HepG2 (cell line): ENCODE data around the gene PLK3. TPM values are rescaled to one million over a fixed set of nuclear protein-coding genes. Genes with fewer than 3 reads are reported as not detected.

Experiments
- ARNT2 ChIP-seq: sonication (generic); formaldehyde crosslinking; IDR thresholded peaks from 2 replicates; pipeline ENCODE4 v1.8.0; 2022; ENCODE audit warnings: mild to moderate bottlenecking, low read depth, missing genetic modification reagents, moderate library complexity
- ATF3 ChIP-seq: sonication (generic); formaldehyde crosslinking; IDR thresholded peaks from 2 replicates; pipeline ENCODE4 v1.4.0; 2020; ENCODE audit warnings: missing genetic modification reagents
- DMTF1 ChIP-seq: sonication (generic); formaldehyde crosslinking; IDR thresholded peaks from 2 replicates; pipeline ENCODE4 v1.4.0; 2020; ENCODE audit warnings: mild to moderate bottlenecking, missing genetic modification reagents
- ELF1 ChIP-seq: sonication (generic); formaldehyde crosslinking; IDR thresholded peaks from 2 replicates; pipeline ENCODE4 v1.4.0; 2020; ENCODE audit warnings: missing genetic modification reagents
- KAT8 ChIP-seq: IDR thresholded peaks from 2 replicates; pipeline ENCODE4 v1.6.1; 2016; ENCODE audit warnings: missing genetic modification reagents, missing compliant biosample characterization
- NFATC3 ChIP-seq: sonication (generic); formaldehyde crosslinking; IDR thresholded peaks from 2 replicates; pipeline ENCODE4 v1.5.1; 2020; ENCODE audit warnings: mild to moderate bottlenecking, missing genetic modification reagents
- NFE2L1 ChIP-seq: sonication (generic); formaldehyde crosslinking; IDR thresholded peaks from 2 replicates; pipeline ENCODE4 v1.4.0; 2020; ENCODE audit warnings: missing genetic modification reagents, mild to moderate bottlenecking, borderline replicate concordance
- PHB2 ChIP-seq: fragments of 450-650 bp; IDR thresholded peaks from 2 replicates; pipeline ENCODE4 v1.6.1; 2018; ENCODE audit not compliant: partially characterized antibody
- PHF8 ChIP-seq: sonication (generic); formaldehyde crosslinking; IDR thresholded peaks from 2 replicates; pipeline ENCODE4 v1.5.0; 2020; ENCODE audit warnings: missing genetic modification reagents
- RNF2 ChIP-seq: fragments of 450-650 bp; conservative IDR thresholded peaks from 2 replicates; pipeline ENCODE4 v1.6.1; 2016; ENCODE audit warnings: low read depth
- SCMH1 ChIP-seq: sonication (generic); formaldehyde crosslinking; IDR thresholded peaks from 2 replicates; pipeline ENCODE4 v1.9.0; 2021; ENCODE audit warnings: missing genetic modification reagents, mild to moderate bottlenecking, borderline replicate concordance
- TOPORS ChIP-seq: sonication (generic); formaldehyde crosslinking; IDR thresholded peaks from 2 replicates; pipeline ENCODE4 v1.8.0; 2023; ENCODE audit warnings: mild to moderate bottlenecking, missing genetic modification reagents
- ZFP37 ChIP-seq: sonication (generic); formaldehyde crosslinking; IDR thresholded peaks from 2 replicates; pipeline ENCODE4 v1.4.0; 2020; ENCODE audit warnings: missing genetic modification reagents, borderline replicate concordance
- ZNF274 ChIP-seq: sonication (generic); formaldehyde crosslinking; IDR thresholded peaks from 2 replicates; pipeline ENCODE4 v1.5.1; 2020; ENCODE audit warnings: mild to moderate bottlenecking, missing genetic modification reagents
- ZNF362 ChIP-seq: sonication (generic); formaldehyde crosslinking; IDR thresholded peaks from 2 replicates; pipeline ENCODE4 v1.4.0; 2020; ENCODE audit warnings: missing genetic modification reagents, mild to moderate bottlenecking, borderline replicate concordance
- ZNF747 ChIP-seq: sonication (generic); formaldehyde crosslinking; IDR thresholded peaks from 2 replicates; pipeline ENCODE4 v1.8.1; 2023; ENCODE audit warnings: missing genetic modification reagents, mild to moderate bottlenecking, borderline replicate concordance
- polyA plus RNA-seq, 8 experiments: library from polyadenylated mRNA; depleted of rRNA in 3 of 8; stranded (reverse) in 7 of 8; unstranded in 1 of 8; fragments of >200 nt; fragmentation: Illumina TruSeq in 4 of 8; extraction: Trizol in 4 of 8; gene quantifications; 2 replicates each; pipeline versions ENCODE4 v1.2.1 to v1.2.3, GENCODE V29; 2011 to 2016; ENCODE audit warnings: low read depth in 4 of 8, missing spikeins in 1 of 8, mixed read lengths in 1 of 8; ENCODE audit not compliant: insufficient read depth in 1 of 8
- total RNA-seq, 5 experiments: library from RNA; depleted of rRNA; stranded (reverse); fragments of >200 nt; fragmentation: Illumina TruSeq; extraction: Trizol; gene quantifications; 2 replicates each; pipeline ENCODE4 v1.2.3, GENCODE V29; 2016; ENCODE audit warnings: low read depth in 1 of 5
- TF ChIP-seq, protein P1 (sequence below): IDR thresholded peaks from 2 replicates; pipeline ENCODE4 v1.6.1; 2016; ENCODE audit warnings: low read depth, missing genetic modification reagents, missing compliant biosample characterization
- TF ChIP-seq, protein P2 (sequence below): sonication (generic); formaldehyde crosslinking; IDR thresholded peaks from 2 replicates; pipeline ENCODE4 v1.4.0; 2020; ENCODE audit warnings: missing genetic modification reagents

The PLK3 gene
- total and polyA plus RNA-seq, 2 of the 13 experiments (the other 11 are each of a cell fraction or from before 2014, with no cell fraction given): 9.8 to 16.9 TPM

DNA sequence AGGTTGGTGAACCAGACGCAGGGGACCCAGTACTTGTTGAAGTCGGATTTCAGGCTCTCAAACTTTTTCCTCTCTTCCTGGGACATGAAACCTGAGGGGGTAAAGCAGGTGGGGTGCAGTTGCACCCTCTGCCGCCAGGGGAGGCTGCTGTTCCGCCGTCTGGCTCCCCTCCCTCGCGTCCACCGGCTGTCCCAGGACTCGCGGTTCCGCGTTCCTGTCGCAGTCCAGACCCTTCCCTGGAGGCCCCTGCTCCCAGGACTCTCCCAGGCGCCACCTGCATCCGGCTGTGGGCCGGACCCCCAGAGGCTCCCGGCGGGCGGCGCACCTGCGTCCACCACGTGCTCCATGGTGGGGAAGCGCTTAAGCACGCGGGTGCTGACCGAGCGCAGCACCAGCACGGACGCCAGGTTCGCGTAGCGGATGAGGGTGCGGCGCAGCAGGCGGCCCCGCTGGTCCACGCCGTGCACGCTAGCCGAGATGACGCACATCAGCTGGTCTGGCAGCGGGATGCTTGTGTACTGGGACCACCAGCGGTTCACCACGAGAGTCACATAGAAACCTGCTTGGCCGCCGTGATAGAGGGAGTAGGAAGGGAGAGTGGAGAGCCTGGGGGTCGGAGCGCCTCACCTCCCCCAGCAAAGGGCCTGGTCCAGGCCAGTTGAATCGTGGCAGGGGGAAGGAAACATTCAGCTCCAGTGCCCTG is 13.9 kb upstream of the PLK3 start (continued):
- TF ChIP-seq, protein P1, sequence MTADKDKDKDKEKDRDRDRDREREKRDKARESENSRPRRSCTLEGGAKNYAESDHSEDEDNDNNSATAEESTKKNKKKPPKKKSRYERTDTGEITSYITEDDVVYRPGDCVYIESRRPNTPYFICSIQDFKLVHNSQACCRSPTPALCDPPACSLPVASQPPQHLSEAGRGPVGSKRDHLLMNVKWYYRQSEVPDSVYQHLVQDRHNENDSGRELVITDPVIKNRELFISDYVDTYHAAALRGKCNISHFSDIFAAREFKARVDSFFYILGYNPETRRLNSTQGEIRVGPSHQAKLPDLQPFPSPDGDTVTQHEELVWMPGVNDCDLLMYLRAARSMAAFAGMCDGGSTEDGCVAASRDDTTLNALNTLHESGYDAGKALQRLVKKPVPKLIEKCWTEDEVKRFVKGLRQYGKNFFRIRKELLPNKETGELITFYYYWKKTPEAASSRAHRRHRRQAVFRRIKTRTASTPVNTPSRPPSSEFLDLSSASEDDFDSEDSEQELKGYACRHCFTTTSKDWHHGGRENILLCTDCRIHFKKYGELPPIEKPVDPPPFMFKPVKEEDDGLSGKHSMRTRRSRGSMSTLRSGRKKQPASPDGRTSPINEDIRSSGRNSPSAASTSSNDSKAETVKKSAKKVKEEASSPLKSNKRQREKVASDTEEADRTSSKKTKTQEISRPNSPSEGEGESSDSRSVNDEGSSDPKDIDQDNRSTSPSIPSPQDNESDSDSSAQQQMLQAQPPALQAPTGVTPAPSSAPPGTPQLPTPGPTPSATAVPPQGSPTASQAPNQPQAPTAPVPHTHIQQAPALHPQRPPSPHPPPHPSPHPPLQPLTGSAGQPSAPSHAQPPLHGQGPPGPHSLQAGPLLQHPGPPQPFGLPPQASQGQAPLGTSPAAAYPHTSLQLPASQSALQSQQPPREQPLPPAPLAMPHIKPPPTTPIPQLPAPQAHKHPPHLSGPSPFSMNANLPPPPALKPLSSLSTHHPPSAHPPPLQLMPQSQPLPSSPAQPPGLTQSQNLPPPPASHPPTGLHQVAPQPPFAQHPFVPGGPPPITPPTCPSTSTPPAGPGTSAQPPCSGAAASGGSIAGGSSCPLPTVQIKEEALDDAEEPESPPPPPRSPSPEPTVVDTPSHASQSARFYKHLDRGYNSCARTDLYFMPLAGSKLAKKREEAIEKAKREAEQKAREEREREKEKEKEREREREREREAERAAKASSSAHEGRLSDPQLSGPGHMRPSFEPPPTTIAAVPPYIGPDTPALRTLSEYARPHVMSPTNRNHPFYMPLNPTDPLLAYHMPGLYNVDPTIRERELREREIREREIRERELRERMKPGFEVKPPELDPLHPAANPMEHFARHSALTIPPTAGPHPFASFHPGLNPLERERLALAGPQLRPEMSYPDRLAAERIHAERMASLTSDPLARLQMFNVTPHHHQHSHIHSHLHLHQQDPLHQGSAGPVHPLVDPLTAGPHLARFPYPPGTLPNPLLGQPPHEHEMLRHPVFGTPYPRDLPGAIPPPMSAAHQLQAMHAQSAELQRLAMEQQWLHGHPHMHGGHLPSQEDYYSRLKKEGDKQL (CRISPR knock-in tag): no peak
- no peak for TF ChIP-seq RNF2
- TF ChIP-seq SCMH1 (CRISPR knock-in tag): no peak
- TF ChIP-seq KAT8 (CRISPR knock-in tag): peak; percentile 73
- TF ChIP-seq, protein P2, sequence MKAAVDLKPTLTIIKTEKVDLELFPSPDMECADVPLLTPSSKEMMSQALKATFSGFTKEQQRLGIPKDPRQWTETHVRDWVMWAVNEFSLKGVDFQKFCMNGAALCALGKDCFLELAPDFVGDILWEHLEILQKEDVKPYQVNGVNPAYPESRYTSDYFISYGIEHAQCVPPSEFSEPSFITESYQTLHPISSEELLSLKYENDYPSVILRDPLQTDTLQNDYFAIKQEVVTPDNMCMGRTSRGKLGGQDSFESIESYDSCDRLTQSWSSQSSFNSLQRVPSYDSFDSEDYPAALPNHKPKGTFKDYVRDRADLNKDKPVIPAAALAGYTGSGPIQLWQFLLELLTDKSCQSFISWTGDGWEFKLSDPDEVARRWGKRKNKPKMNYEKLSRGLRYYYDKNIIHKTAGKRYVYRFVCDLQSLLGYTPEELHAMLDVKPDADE (CRISPR knock-in tag): no peak
- no peak for TF ChIP-seq NFATC3 (CRISPR knock-in tag)
- TF ChIP-seq PHF8 (CRISPR knock-in tag): peak; percentile 52
- TF ChIP-seq NFE2L1 (CRISPR knock-in tag): no peak
- peak; percentile 32; the same call in 1 of the 2 replicates for TF ChIP-seq ARNT2 (CRISPR knock-in tag)
- no peak for TF ChIP-seq DMTF1 (CRISPR knock-in tag)
- TF ChIP-seq ELF1: peak; percentile 83
- no peak for TF ChIP-seq ZNF747
- no peak for TF ChIP-seq ATF3 (CRISPR knock-in tag)
- TF ChIP-seq TOPORS (CRISPR knock-in tag): no peak
- TF ChIP-seq ZNF274: peak; percentile 80
- TF ChIP-seq PHB2: no peak
- TF ChIP-seq ZNF362 (CRISPR knock-in tag): no peak
- TF ChIP-seq ZFP37: no peak
